Testis (tissue), 3 donors: Measurements from ENCODE around the gene STAT6. TPM values are rescaled to one million over a fixed set of nuclear protein-coding genes. Genes with fewer than 3 reads are reported as not detected.

Experiments used
- DNase-seq: peaks from one replicate; pipeline ENCODE4 v3.0.0-alpha.2; 2019
- H3K27ac ChIP-seq, 2 donors: fragments of 200-600 bp; sonication (generic); one replicate each; pipeline ENCODE4 v1.5.1; 2019
- H3K27me3 ChIP-seq: fragments of 200-600 bp; sonication (generic); one replicate; pipeline ENCODE4 v1.5.1; 2019
- H3K36me3 ChIP-seq: fragments of 200-600 bp; sonication (generic); one replicate; pipeline ENCODE4 v1.5.1; 2017; ENCODE audit warnings: low read depth; ENCODE audit errors: missing control alignments
- H3K4me1 ChIP-seq: fragments of 200-600 bp; sonication (generic); one replicate; pipeline ENCODE4 v1.5.1; 2019
- H3K4me3 ChIP-seq, 2 donors: fragments of 200-600 bp; sonication (generic); one replicate each; pipeline ENCODE4 v1.5.1; 2017 to 2019
- H3K9me3 ChIP-seq: fragments of 200-600 bp; sonication (generic); one replicate; pipeline ENCODE4 v1.5.1; 2017
- CTCF ChIP-seq, 3 experiments: fragments of 450-650 bp in 2 of 3; fragments of 200-600 bp in 1 of 3; sonication (generic) in 1 of 3; IDR thresholded peaks; one replicate each; pipeline ENCODE4 v1.5.1; 2016 to 2019; ENCODE audit warnings: antibody characterized with exemption in 3 of 3, mild to moderate bottlenecking in 2 of 3, moderate library complexity in 1 of 3
- POLR2A ChIP-seq: fragments of 450-650 bp; IDR thresholded peaks from one replicate; pipeline ENCODE4 v1.6.1; 2017; ENCODE audit warnings: antibody characterized with exemption, mild to moderate bottlenecking, moderate library complexity
- WGBS, 2 donors: methylation state at CpG; one replicate each; pipeline ENCODE4 v1.1.5; 2018; 5-methylcytosine and 5-hydroxymethylcytosine counted together
- intact Hi-C: fragments of 100-400 bp; cut with DNase I; formaldehyde crosslinking; loops from one replicate; pipeline ENCODE4 v1.15.1; 2023; ENCODE audit warnings: low total_unique reads
- polyA plus RNA-seq: library from polyadenylated mRNA; stranded (reverse); fragments of 350-450 nt; fragmentation: Illumina TruSeq; extraction: RNeasy Lipid Tissue Mini Kit (QIAGEN cat#74804); gene quantifications from one replicate; pipeline ENCODE4 v1.2.3, GENCODE V29; 2014; ENCODE audit warnings: low read depth, low replicate concordance; ENCODE audit not compliant: insufficient read depth
- total RNA-seq, 2 donors: library from RNA; depleted of rRNA; stranded (reverse); fragments of >200 nt; gene quantifications; one replicate each; pipeline ENCODE4 v1.2.3, GENCODE V29; 2016

The STAT6 gene
- total and polyA plus RNA-seq, 3 donors from 2014 or later: 53.2 to 81.5 (median 66.2) TPM

- peak overlapping the region; percentile 80 to 88 for H3K4me3 ChIP-seq
- H3K4me1 ChIP-seq: peaks cover 26% of the 10 kb centered on the region
- intact Hi-C loops: no loop called here
- no peaks in the 10 kb centered on the region for H3K9me3 ChIP-seq
- H3K27me3 ChIP-seq: no peaks in the 10 kb centered on the region
- TF ChIP-seq CTCF (IDR thresholded peaks at IDR 0.05) (peak in 1 of 3 experiments; percentile 8), POLR2A (no peak)
- H3K36me3 ChIP-seq: no peaks in the 10 kb centered on the region
- peak overlapping the region; percentile 96 to 100 for H3K27ac ChIP-seq
- 0 to 1% methylated on average over 14 of the region's 14 CpGs for WGBS, 2 donors
- DNase-seq: peak; percentile 76
Observed at GRCh38 chr12:57086493-57087009, 24.6 kb downstream of the STAT6 start.

GRCh38 chr12:57085999-57086492 is 25.1 kb downstream of the STAT6 start:
- peak overlapping the region; percentile 80 to 88 for H3K4me3 ChIP-seq
- 0 to 1% methylated on average over 12 of the region's 12 CpGs for WGBS, 2 donors
- no peaks in the 10 kb centered on the region for H3K36me3 ChIP-seq
- H3K9me3 ChIP-seq: no peaks in the 10 kb centered on the region
- intact Hi-C loops: no loop called here
- H3K27ac ChIP-seq: peak overlapping the region; percentile 96 to 100
- H3K27me3 ChIP-seq: no peaks in the 10 kb centered on the region
- H3K4me1 ChIP-seq: peaks cover 21% of the 10 kb centered on the region
- TF ChIP-seq CTCF (IDR thresholded peaks at IDR 0.05): no peak
- no peak for TF ChIP-seq POLR2A
- DNase-seq: peak; percentile 71

GRCh38 chr12:57080855-57081254 is 30.3 kb downstream of the STAT6 start:
- Histone ChIP-seq H3K4me1 (peaks cover 14% of the 10 kb centered on the region), H3K27me3 (no peaks in the 10 kb centered on the region), H3K9me3 (no peaks in the 10 kb centered on the region), H3K36me3 (no peaks in the 10 kb centered on the region), H3K27ac (no peak overlapping the region), H3K4me3 (no peak overlapping the region)
- intact Hi-C loops: no loop called here
- DNase-seq: no peak
- WGBS, 2 donors: 80 to 90% methylated on average over 1 of the region's 1 CpG
- TF ChIP-seq POLR2A (no peak), CTCF (IDR thresholded peaks at IDR 0.05) (no peak)

GRCh38 chr12:57079821-57080220 is 31.3 kb downstream of the STAT6 start:
- intact Hi-C loops: no loop called here
- no peak for DNase-seq
- H3K9me3 ChIP-seq: no peaks in the 10 kb centered on the region
- H3K4me3 ChIP-seq: no peak overlapping the region
- H3K4me1 ChIP-seq: peaks cover 10% of the 10 kb centered on the region
- H3K27me3 ChIP-seq: no peaks in the 10 kb centered on the region
- no peaks in the 10 kb centered on the region for H3K36me3 ChIP-seq
- H3K27ac ChIP-seq: no peak overlapping the region
- 57 to 59% methylated on average over 1 of the region's 1 CpG for WGBS, 2 donors
- TF ChIP-seq CTCF (IDR thresholded peaks at IDR 0.05) (no peak), POLR2A (no peak)
